HEK293 (cell line): ENCODE data around the gene DDX51.

ENCODE experiments used
- CTCF ChIA-PET: fragments of 350-600 bp; formaldehyde crosslinking; extraction: SDS; loops from one replicate; lab custom pipeline; 2021; ENCODE audit warnings: antibody characterized with exemption; lab: Yijun Ruan, JAX
- POLR2A ChIA-PET: fragments of 300-600 bp; formaldehyde crosslinking; extraction: SDS; loops from one replicate; lab custom pipeline; 2020; ENCODE audit warnings: antibody characterized with exemption, inconsistent platforms; lab: Yijun Ruan, JAX
- H3K27ac ChIP-seq: fragments of 200-500 bp; sonication (Bioruptor generic); 2 replicates; pipeline ENCODE4 v1.5.1; 2014; ENCODE audit warnings: low read depth, low read length, control low read depth, inconsistent platforms; ENCODE audit errors: extremely low read depth
- H3K36me3 ChIP-seq, 2 experiments: fragments of 200-500 bp in 1 of 2; sonication (Bioruptor generic) in 1 of 2; 1 replicate in 1 of 2; 2 replicates in 1 of 2; pipeline ENCODE4 v1.5.1; 2014 to 2017; ENCODE audit warnings: inconsistent platforms in 2 of 2, low read length in 2 of 2; ENCODE audit not compliant: control insufficient read depth in 2 of 2, insufficient read depth in 1 of 2
- H3K4me1 ChIP-seq: fragments of 200-500 bp; sonication (Bioruptor generic); 2 replicates; pipeline ENCODE4 v1.5.1; 2014; ENCODE audit warnings: mild to moderate bottlenecking, low read length, inconsistent platforms; ENCODE audit not compliant: control insufficient read depth, insufficient read depth
- H3K4me3 ChIP-seq: 2 replicates; pipeline ENCODE4 v1.5.1; 2011; ENCODE audit warnings: low read depth, mild to moderate bottlenecking, control low read depth, low read length, moderate library complexity
- H3K9me3 ChIP-seq: fragments of 200-500 bp; sonication (Bioruptor generic); 2 replicates; pipeline ENCODE4 v1.5.1; 2014; ENCODE audit warnings: low read depth, low read length, inconsistent platforms; ENCODE audit not compliant: control insufficient read depth, insufficient read depth
- GLIS1 ChIP-seq: fragments of 450-650 bp; formaldehyde crosslinking; IDR thresholded peaks from 2 replicates; pipeline ENCODE4 v1.5.1; 2016; ENCODE audit warnings: missing biosample characterization, missing genetic modification characterization
- IKZF3 ChIP-seq: fragments of 450-650 bp; IDR thresholded peaks from 2 replicates; pipeline ENCODE4 v1.5.0; 2018; ENCODE audit warnings: missing biosample characterization, mild to moderate bottlenecking, missing genetic modification characterization, moderate library complexity
- OSR2 ChIP-seq: fragments of 450-650 bp; formaldehyde crosslinking; IDR thresholded peaks from 2 replicates; pipeline ENCODE4 v1.5.1; 2016; ENCODE audit warnings: missing biosample characterization, missing genetic modification characterization
- PATZ1 ChIP-seq: fragments of 450-650 bp; formaldehyde crosslinking; IDR thresholded peaks from 2 replicates; pipeline ENCODE4 v1.5.1; 2016; ENCODE audit warnings: missing biosample characterization, missing genetic modification characterization
- TRIM28 ChIP-seq: IDR thresholded peaks from 2 replicates; pipeline ENCODE4 v1.6.1; 2011; ENCODE audit warnings: low read length, control low read depth, borderline replicate concordance
- TSHZ1 ChIP-seq: fragments of 450-650 bp; formaldehyde crosslinking; IDR thresholded peaks from 2 replicates; pipeline ENCODE4 v1.5.1; 2016; ENCODE audit warnings: missing biosample characterization, missing genetic modification characterization, borderline replicate concordance
- ZBTB11 ChIP-seq: fragments of 450-650 bp; formaldehyde crosslinking; conservative IDR thresholded peaks from 2 replicates; pipeline ENCODE4 v1.5.1; 2016; ENCODE audit warnings: low read depth, missing biosample characterization, missing genetic modification characterization
- ZBTB20 ChIP-seq: fragments of 450-650 bp; formaldehyde crosslinking; IDR thresholded peaks from 2 replicates; pipeline ENCODE4 v1.5.1; 2016; ENCODE audit warnings: missing biosample characterization, missing genetic modification characterization
- ZEB2 ChIP-seq: fragments of 450-650 bp; formaldehyde crosslinking; IDR thresholded peaks from 2 replicates; pipeline ENCODE4 v1.5.1; 2016; ENCODE audit warnings: missing biosample characterization, missing genetic modification characterization
- ZIC2 ChIP-seq: fragments of 450-650 bp; formaldehyde crosslinking; IDR thresholded peaks from 2 replicates; pipeline ENCODE4 v1.5.1; 2016; ENCODE audit warnings: missing biosample characterization, missing genetic modification characterization
- ZNF19 ChIP-seq: fragments of 450-650 bp; formaldehyde crosslinking; IDR thresholded peaks from 2 replicates; pipeline ENCODE4; 2016; ENCODE audit warnings: missing biosample characterization, missing genetic modification characterization, low read depth
- ZNF311 ChIP-seq: fragments of 450-650 bp; formaldehyde crosslinking; IDR thresholded peaks from 2 replicates; pipeline ENCODE4 v1.5.1; 2017; ENCODE audit warnings: missing biosample characterization, missing genetic modification characterization, borderline replicate concordance
- ZNF335 ChIP-seq: fragments of 450-650 bp; formaldehyde crosslinking; conservative IDR thresholded peaks from 2 replicates; pipeline ENCODE4 v1.5.1; 2016; ENCODE audit warnings: missing biosample characterization, missing genetic modification characterization
- ZNF341 ChIP-seq: fragments of 450-650 bp; formaldehyde crosslinking; IDR thresholded peaks from 2 replicates; pipeline ENCODE4; 2016; ENCODE audit warnings: low read depth, missing biosample characterization, missing genetic modification characterization
- ZNF366 ChIP-seq: fragments of 450-650 bp; formaldehyde crosslinking; conservative IDR thresholded peaks from 2 replicates; pipeline ENCODE4 v1.5.1; 2016; ENCODE audit warnings: missing biosample characterization, missing genetic modification characterization
- ZNF398 ChIP-seq: fragments of 450-650 bp; formaldehyde crosslinking; IDR thresholded peaks from 2 replicates; pipeline ENCODE4 v1.5.1; 2017; ENCODE audit warnings: missing biosample characterization, missing genetic modification characterization
- ZNF544 ChIP-seq: fragments of 450-650 bp; formaldehyde crosslinking; IDR thresholded peaks from 2 replicates; pipeline ENCODE4 v1.5.0; 2017; ENCODE audit warnings: missing biosample characterization, missing genetic modification characterization
- ZNF580 ChIP-seq: fragments of 450-650 bp; formaldehyde crosslinking; IDR thresholded peaks from 2 replicates; pipeline ENCODE4 v1.5.1; 2016; ENCODE audit warnings: missing biosample characterization, missing genetic modification characterization
- ZNF596 ChIP-seq: fragments of 450-650 bp; IDR thresholded peaks from 2 replicates; pipeline ENCODE4 v1.5.0; 2018; ENCODE audit warnings: missing biosample characterization, mild to moderate bottlenecking, missing genetic modification characterization, moderate library complexity
- ZNF677 ChIP-seq: fragments of 450-650 bp; IDR thresholded peaks from 2 replicates; pipeline ENCODE4 v1.5.0; 2018; ENCODE audit warnings: missing biosample characterization, mild to moderate bottlenecking, missing genetic modification characterization, moderate library complexity
- ZNF785 ChIP-seq: fragments of 450-650 bp; formaldehyde crosslinking; IDR thresholded peaks from 2 replicates; pipeline ENCODE4 v1.5.1; 2016; ENCODE audit warnings: missing biosample characterization, missing genetic modification characterization
- ZXDB ChIP-seq: fragments of 450-650 bp; formaldehyde crosslinking; IDR thresholded peaks from 2 replicates; pipeline ENCODE4 v1.5.1; 2016; ENCODE audit warnings: missing biosample characterization, missing genetic modification characterization

Gene DDX51

DNA sequence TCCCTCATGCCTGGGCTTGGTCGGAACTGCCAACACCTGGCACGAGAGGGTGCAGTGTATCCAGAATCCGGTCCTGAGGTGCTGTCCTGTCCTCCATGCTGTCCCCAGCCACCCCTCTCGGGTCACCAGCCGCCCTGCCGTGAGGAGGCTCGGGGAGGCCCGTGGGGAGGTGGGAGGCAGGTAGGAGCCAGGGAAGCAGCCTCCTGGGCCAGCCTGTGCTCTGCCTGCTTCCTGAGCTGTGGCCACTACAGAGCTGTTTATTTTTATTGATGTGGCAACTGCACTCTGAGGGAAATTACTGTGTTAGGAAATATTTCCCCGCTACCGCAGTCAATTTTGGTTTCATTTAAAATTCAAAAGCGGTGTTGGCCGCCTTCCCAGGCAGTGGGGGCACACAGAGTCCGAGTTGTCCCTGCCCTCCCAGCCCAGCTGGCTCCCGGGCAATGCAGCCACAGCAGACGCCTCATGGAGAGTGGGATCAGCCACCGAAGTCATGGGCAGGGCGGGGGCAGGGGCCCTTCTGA lies 18.5 kb upstream of the DDX51 start:
- TF ChIP-seq IKZF3 (0 out of 2 replicates have a peak, but pooled peaks have one; percentile 13), ZNF335 (tag by site-specific recombination) (0 out of 2 replicates have a peak, but pooled peaks have one; percentile 26), TRIM28 (no peak), ZNF311 (tag by site-specific recombination) (no peak), ZBTB11 (tag by site-specific recombination) (no peak), ZNF341 (tag by site-specific recombination) (0 out of 2 replicates have a peak, but pooled peaks have one; percentile 33), ZNF580 (tag by site-specific recombination) (no peak), ZNF19 (no peak), GLIS1 (tag by site-specific recombination) (peak; percentile 70), ZNF596 (tag by site-specific recombination) (no peak), ZNF677 (tag by site-specific recombination) (no peak), ZNF398 (tag by site-specific recombination) (peak; percentile 27), ZNF785 (no peak), ZNF366 (tag by site-specific recombination) (no peak), TSHZ1 (no peak), ZBTB20 (tag by site-specific recombination) (peak; percentile 51), ZNF544 (tag by site-specific recombination) (no peak), ZIC2 (tag by site-specific recombination) (peak; percentile 49), ZXDB (tag by site-specific recombination) (no peak), PATZ1 (tag by site-specific recombination) (peak; percentile 78), ZEB2 (0 out of 2 replicates have a peak, but pooled peaks have one; percentile 35), OSR2 (tag by site-specific recombination) (peak; percentile 84)
- Histone ChIP-seq H3K4me1 (peaks cover 8% of the 10 kb centered on the region; the same call in 1 of the 2 replicates), H3K4me3 (no peak overlapping the region), H3K36me3 (peaks cover 0 to 8% of the 10 kb centered on the region in 2 experiments; a peak in 2 of 3 replicates), H3K27ac (peak overlapping the region; percentile 37; the same call in 1 of the 2 replicates), H3K9me3 (no peaks in the 10 kb centered on the region)
- ChIA-PET POLR2A (interaction anchor here (0.5 to 0.7 kb wide), 2 partner anchors 17 to 436 kb away, joined by 3 read pairs; no protein-coding TSS in a partner anchor), CTCF (interaction anchor here (0.9 to 3.2 kb wide), 3 partner anchors 9 to 56 kb away, joined by 3 to 13 read pairs (median 3); no protein-coding TSS in a partner anchor)
